GM18519 (cell line): Measurements from ENCODE around the gene ARAP2.

Experiments
- ATAC-seq: cut with Tn5 transposase; IDR thresholded peaks from one replicate; pipeline ENCODE4 v1.9.1; 2021; ENCODE audit warnings: mild to moderate bottlenecking, moderate library complexity; ENCODE audit not compliant: unreplicated experiment, low FRiP score

The ARAP2 gene

GRCh38 chr4:36133658-36134057 lies 110.7 kb downstream of the ARAP2 start:
- ATAC-seq, result no peak

- no peak for ATAC-seq
Observed at GRCh38 chr4:36133086-36133485, 111.2 kb downstream of the ARAP2 start.

DNA sequence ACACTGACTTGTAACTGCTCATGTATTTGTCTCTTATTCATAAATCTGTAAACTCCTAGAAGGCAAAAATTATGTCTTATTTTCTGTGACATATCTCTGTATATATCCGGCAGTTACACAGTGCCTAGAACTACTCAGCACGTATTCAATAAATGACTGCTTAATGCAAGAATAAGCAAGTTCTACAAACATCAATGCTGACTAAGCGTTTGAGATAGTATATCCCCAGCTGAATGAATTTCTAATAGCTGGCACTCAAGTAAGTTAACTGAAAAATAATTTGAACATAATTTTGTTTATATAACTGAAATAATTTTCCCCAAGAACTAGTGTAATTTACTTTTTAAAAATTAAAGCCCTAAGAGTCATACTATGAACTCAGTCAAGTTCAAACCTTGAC lies 113.7 kb downstream of the ARAP2 start:
- ATAC-seq, result no peak

DNA sequence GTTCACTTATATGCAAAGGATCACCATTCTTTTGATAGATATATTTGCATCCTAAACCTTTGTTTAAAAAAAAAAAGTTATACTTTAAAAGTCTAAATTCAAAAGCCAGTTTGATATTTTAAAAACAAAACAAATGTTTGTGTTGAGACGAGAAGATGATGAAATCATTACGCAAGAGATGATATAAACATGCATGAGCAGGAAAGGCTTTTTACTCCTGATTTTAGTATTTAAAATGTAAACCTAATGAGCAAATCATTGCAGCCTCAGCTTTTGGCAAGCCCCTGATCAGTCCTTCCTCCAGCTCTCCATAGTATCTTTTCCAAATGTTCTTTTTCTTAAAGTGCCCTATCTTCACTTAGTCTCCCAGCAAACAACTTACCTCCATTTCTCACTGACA lies 115.6 kb downstream of the ARAP2 start:
- no peak for ATAC-seq

GRCh38 chr4:36123906-36124305 lies 120.4 kb downstream of the ARAP2 start:
- ATAC-seq, result no peak

- ATAC-seq, result no peak
Observed at GRCh38 chr4:36115312-36115711, 129.0 kb downstream of the ARAP2 start.

- ATAC-seq, result no peak
Observed at GRCh38 chr4:36111172-36111571, 133.1 kb downstream of the ARAP2 start.

GRCh38 chr4:36099509-36099908 lies 144.8 kb downstream of the ARAP2 start:
- no peak for ATAC-seq

DNA sequence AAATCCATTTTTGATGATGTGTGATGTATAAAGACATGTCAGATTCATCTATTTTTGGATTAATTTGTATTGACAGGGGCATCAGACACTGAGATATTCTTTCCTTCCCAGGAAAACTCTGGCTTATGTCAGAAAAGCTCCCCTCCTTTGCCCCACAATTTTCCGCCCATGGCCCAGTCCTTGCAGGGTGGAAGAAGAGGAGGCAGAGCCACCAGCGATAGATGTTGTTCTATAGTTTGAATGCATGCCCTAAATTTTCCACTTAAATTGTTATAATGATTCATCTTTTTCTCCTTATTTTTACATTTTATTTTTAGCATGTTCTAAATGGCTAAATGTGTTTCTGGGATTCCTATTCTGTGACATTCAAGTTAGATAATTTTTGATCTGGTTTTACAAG lies 149.3 kb downstream of the ARAP2 start:
- ATAC-seq, result no peak

- no peak for ATAC-seq
Observed at GRCh38 chr4:36091997-36092396, 152.3 kb downstream of the ARAP2 start.

DNA sequence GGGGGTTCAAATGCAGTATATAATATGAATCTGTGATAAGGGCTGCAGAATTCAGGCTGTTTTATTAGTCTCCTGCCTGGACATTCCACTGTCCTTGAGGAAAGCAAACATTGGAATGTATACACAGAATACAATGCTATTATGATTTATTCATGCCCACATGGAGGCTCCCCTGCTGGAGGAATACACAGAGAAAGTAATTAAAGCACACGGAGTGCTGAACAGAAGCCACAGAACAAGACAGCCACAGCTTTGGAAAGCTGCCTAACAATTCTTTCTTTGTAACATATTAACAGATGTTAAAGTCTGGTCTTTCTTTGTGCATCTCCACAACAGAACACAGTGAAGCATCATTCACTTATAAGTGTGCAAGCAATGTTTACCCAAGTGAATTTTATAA lies 155.8 kb downstream of the ARAP2 start:
- ATAC-seq, result no peak

GRCh38 chr4:36086261-36086786 lies 158.0 kb downstream of the ARAP2 start:
- no peak for ATAC-seq

DNA sequence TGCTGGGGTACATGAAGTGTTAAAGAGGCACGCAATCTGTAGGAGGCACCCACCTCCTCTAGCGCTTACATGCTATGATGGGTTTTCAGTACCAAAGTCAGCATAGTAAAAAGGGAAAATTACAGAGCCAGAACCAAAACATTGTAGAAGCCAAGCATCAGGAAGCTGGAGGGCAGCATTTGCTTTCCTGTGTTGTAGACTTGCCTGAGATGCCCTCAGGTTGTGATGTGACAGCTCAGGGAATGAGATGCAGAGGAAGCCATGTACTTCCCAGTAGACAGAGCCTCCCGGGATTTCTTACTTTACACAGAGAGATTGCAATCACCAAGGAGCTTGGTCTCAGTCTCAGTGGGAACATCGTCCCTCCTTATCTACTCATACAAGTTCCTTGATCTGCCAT lies 161.5 kb downstream of the ARAP2 start:
- no peak for ATAC-seq

GRCh38 chr4:36081185-36081584 lies 163.1 kb downstream of the ARAP2 start:
- ATAC-seq, result peak; percentile 98

GRCh38 chr4:36079666-36080065 lies 164.6 kb downstream of the ARAP2 start:
- no peak for ATAC-seq

DNA sequence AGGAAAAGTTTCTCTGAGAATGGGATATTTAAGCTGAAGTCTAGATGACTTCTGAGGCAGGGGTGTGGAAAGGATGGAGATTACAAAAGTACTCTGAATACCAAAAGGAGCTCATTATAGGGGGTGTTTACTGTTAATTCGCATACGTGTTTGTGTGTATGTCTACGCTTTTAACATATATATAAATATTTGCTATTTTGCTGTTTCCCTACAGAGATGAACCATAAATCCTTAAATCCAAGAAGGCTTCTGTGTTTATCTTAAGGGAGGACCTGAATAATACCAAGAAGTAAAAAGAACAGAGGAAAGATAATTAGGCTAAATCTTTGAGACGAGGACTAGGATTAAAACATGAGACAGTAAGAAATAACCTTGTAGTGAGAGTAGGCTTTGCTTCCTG lies 166.0 kb downstream of the ARAP2 start:
- no peak for ATAC-seq

DNA sequence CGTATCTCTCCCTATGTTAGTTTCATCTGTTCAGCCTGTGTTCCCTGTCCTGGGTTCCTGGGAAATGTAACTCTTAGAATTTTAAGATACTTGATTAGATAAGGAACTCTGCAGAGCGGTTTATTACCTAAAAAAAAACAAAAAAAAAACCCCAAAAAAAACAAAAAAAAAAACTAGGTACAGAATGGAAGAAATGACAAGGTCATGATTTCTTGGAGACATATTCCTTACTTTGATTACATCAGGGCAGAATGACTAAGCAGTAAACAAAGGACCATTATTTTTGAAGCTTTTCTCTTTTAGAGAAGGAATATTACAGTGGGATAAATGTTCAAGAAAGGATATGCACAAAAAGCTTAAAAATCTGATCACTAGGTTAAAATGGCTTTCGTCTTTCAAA lies 171.8 kb downstream of the ARAP2 start:
- no peak for ATAC-seq

DNA sequence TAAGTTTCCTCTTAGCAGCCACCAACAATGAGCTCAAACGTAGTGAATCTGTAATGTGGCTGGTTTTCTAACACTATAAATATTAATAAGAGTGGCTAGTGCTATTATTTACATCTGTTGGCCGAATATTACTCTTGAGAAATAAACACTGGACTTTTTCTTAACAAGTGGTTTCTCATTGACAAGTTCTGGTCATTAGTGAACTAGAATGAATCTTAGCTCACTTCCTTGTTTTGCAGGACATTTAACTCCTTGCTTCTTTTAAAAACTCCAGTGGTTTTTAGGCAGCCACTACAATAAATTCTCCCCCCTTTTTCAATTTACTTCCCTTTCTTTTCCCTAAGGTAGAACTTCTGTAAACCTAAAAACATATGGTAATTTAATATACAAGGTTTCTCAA lies 177.2 kb downstream of the ARAP2 start:
- ATAC-seq, result no peak

- ATAC-seq, result no peak
Observed at GRCh38 chr4:36065274-36065871, 178.9 kb downstream of the ARAP2 start.

GRCh38 chr4:36064117-36064516 lies 180.2 kb downstream of the ARAP2 start:
- no peak for ATAC-seq

DNA sequence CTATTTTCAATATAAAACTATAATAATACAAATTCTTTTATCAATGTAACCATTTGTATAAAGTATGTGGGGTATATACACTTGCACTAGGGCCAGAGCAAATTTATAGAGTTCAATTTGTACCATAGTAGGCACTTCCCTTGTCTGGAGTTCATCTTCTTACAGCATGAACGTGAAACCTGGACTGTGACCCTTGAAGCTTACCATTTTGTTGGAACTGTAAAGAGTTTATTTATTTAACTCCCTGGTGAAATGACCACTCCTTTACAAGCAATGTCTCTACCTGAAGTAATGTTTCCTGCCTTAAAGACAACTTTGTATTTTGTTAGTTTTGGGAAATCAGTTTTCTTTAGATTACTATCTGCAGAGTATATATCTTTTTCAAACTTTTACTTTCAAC lies 188.2 kb downstream of the ARAP2 start:
- ATAC-seq, result no peak

DNA sequence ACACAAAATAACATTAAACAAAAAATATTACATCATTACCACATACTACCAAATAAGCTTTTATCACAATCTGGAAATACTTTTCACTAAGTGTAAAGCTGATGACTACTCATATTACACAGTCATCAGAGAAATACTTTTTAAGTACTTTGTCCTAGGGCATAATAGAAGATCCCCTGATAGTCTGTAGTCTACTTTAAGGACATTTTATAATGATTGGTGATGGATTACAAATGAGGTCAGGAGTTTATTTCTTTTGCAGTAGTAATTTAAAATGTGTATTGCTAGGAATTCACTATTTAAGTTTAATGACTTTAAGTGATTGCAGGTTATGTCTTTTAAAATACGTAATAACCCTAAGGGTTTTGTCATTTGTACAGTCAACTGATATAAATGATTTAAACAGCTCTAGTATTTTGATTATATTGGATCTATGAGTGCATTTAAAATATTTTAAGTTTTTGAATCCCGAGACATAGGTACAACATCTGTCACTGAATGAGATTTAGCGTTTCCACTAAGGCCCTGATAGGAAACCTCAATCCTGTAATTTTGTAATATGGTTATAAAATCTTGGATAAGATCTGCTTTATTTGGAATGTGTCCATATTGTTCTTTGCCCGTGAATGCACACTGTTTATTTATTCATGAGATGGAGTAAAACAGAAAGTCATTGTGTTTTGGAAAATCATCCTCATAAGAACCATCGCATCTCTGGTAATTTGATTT lies 189.5 kb downstream of the ARAP2 start:
- ATAC-seq, result no peak
